Measurements from ENCODE around the gene ZNF658. TPM values are rescaled to one million over a fixed set of nuclear protein-coding genes. Genes with fewer than 3 reads are reported as not detected.
"Not testable (repeated sequence)": the region's sequence is repeated elsewhere in the genome, so short reads cannot be mapped to it uniquely, and the experiment has no call there.

The ZNF658 gene
- polyA plus RNA-seq (2014; cell fraction: cytosol; rRNA removed) = 2.1 and 2.5 TPM in 2 replicates
- 2.5 and 4.6 TPM in 2 replicates for polyA plus RNA-seq (2014; cell fraction: nucleus; rRNA removed)

GRCh38 chr9:66900490-66901131 is at the start of gene ZNF658:
ZNF658 (plus strand) TSS chr9:66900725; CDS start chr9:66903562, 2,837 bp downstream.
- peak; percentile 87 for DNase-seq (ENCODE audit: low spot score)

DNA sequence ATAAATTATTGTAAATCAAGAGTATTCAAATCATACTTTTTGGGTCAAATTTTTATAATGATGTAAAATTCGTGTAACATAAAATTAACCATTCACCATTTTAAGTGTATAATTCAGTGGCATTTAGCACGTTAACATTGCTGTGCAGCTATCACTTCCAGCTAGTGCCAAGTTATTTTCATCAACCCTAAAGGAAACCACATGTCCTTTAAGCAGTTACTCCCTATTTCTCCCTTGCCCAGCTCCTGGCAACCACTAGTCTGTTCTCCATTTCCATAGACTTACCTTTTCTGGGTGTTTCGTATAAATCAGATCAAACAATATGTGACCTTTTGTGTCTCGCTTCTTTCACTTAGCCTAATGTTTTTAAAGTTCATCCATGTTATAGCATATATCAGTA is 38.8 kb upstream of the ZNF658 start:
- not testable (repeated sequence) for DNase-seq (ENCODE audit: low spot score)

GRCh38 chr9:66868660-66869059 is 31.9 kb upstream of the ZNF658 start:
- DNase-seq (ENCODE audit: low spot score) = not testable (repeated sequence)

- DNase-seq (ENCODE audit: low spot score) = not testable (repeated sequence)
Measured at GRCh38 chr9:66880605-66881004, 19.9 kb upstream of the ZNF658 start.

- not testable (repeated sequence) for DNase-seq (ENCODE audit: low spot score)
Measured at GRCh38 chr9:66881847-66882246, 18.7 kb upstream of the ZNF658 start.

GRCh38 chr9:66890334-66890733 is 10.2 kb upstream of the ZNF658 start:
- DNase-seq (ENCODE audit: low spot score) = not testable (repeated sequence)

- DNase-seq (ENCODE audit: low spot score) = not testable (repeated sequence)
Measured at GRCh38 chr9:66901141-66901540, 616 bp downstream of the ZNF658 start.

GRCh38 chr9:66909560-66909959 is 9.0 kb downstream of the ZNF658 start:
- not testable (repeated sequence) for DNase-seq (ENCODE audit: low spot score)

DNA sequence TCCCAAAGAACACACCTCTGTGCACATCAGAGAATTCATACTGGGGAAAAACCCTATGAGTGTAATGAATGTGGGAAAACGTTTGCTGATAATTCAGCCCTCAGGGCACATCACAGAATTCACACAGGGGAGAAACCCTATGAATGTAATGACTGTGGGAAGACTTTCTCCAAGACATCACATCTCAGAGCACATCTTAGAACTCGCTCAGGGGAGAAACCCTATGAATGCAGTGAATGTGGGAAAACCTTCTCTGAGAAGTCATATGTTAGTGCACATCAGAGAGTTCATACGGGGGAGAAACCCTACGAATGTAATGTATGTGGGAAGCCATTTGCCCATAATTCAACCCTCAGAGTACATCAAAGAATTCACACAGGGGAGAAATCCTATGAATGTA is 19.5 kb downstream of the ZNF658 start:
- DNase-seq (ENCODE audit: low spot score) = not testable (repeated sequence)

GRCh38 chr9:66936194-66936870 is 35.8 kb downstream of the ZNF658 start:
- DNase-seq (ENCODE audit: low spot score) = not testable (repeated sequence)

- DNase-seq (ENCODE audit: low spot score) = not testable (repeated sequence)
Measured at GRCh38 chr9:66937662-66938061, 37.1 kb downstream of the ZNF658 start.

GRCh38 chr9:66938322-66938721 is 37.8 kb downstream of the ZNF658 start:
- not testable (repeated sequence) for DNase-seq (ENCODE audit: low spot score)

- DNase-seq (ENCODE audit: low spot score) = not testable (repeated sequence)
Measured at GRCh38 chr9:66939878-66940830, 39.6 kb downstream of the ZNF658 start.

GRCh38 chr9:66942400-66943155 is 42.1 kb downstream of the ZNF658 start:
- DNase-seq (ENCODE audit: low spot score) = not testable (repeated sequence)

- not testable (repeated sequence) for DNase-seq (ENCODE audit: low spot score)
Measured at GRCh38 chr9:66952576-66952975, 52.1 kb downstream of the ZNF658 start.

Small RNAs within 50 kb of the gene (small RNA-seq; reads per million reads assigned to genes)
- 0 reads per million in 2 experiments for gene AL353770.2

All from SK-N-DZ (cell line).